HG02798 (cell line): ENCODE results near the gene SPANXN3.
"Not testable (repeated sequence)": the region's sequence is repeated elsewhere in the genome, so short reads cannot be mapped to it uniquely, and the experiment has no call there.

ENCODE experiments used
- ATAC-seq: cut with Tn5 transposase; IDR thresholded peaks from one replicate; pipeline ENCODE4 v1.9.1; 2021; ENCODE audit warnings: mild to moderate bottlenecking; ENCODE audit not compliant: unreplicated experiment, poor library complexity

Gene SPANXN3, protein sequence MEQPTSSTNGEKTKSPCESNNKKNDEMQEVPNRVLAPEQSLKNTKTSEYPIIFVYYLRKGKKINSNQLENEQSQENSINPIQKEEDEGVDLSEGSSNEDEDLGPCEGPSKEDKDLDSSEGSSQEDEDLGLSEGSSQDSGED

DNA sequence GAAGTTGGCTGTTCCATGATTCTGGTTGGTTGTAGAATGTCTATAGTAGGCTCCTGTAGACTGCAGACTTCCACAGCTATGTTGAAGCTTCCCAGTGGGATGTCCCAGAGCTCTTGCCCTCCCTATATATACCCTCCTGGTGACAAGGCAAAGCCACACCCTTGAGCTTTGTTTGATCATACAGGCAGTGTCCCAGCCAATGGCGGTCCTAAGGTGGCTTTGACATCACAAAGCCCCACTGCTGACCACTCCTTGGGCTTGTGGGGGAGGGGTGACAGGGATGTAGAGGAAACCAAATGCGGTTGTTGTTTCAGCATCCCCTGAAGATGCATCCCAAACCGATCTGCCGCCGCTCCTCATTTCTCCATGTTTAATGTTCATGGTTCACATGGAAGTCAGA lies at the start of gene SPANXN3:
Gene SPANXN3, minus strand, starts transcription at position 101 of the 400 bp plus-strand sequence. Its CDS starts 84 bp downstream, at position 17.
- not testable (repeated sequence) for ATAC-seq

DNA sequence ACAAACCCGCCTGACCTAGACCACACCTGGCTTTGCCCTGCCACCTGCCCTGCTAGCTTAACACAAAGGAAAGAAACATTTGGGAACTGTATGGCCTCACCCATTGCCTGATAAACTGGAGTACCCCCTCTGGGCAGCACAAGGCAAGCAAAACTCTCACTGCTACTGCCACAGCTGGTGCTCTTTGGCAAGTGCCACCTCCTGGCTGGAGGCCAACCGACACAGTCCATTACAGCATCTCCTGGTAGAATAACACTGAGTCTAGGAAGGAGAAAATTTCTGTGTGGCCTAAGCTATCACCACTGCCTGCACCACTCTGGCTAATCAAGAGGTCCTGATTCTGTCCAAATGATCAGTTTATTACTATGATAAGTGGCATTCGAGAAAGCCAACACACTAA lies 18.9 kb upstream of the SPANXN3 start:
- no peak for ATAC-seq

DNA sequence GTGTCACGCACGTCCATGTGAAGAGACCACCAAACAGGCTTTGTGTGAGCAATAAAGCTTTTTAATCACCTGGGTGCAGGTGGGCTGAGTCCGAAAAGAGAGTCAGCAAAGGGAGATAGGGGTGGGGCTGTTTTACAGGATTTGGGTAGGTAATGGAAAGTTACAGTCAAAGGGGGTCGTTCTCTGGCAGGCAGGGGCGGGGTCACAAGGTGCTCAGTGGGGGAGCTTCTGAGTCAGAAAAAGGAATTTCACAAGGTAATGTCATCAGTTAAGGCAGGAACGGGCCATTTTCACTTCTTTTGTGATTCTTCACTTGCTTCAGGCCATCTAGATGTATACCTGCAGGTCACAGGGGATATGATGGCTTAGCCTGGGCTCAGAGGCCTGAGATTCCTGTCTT lies 15.1 kb downstream of the SPANXN3 start:
- ATAC-seq = not testable (repeated sequence)

GRCh38 chrX:143500751-143501150 lies 16.5 kb downstream of the SPANXN3 start:
- no peak for ATAC-seq

- ATAC-seq = no peak
Observed at GRCh38 chrX:143486105-143486504, 31.2 kb downstream of the SPANXN3 start.

GRCh38 chrX:143476751-143477150 lies 40.5 kb downstream of the SPANXN3 start:
- no peak for ATAC-seq

DNA sequence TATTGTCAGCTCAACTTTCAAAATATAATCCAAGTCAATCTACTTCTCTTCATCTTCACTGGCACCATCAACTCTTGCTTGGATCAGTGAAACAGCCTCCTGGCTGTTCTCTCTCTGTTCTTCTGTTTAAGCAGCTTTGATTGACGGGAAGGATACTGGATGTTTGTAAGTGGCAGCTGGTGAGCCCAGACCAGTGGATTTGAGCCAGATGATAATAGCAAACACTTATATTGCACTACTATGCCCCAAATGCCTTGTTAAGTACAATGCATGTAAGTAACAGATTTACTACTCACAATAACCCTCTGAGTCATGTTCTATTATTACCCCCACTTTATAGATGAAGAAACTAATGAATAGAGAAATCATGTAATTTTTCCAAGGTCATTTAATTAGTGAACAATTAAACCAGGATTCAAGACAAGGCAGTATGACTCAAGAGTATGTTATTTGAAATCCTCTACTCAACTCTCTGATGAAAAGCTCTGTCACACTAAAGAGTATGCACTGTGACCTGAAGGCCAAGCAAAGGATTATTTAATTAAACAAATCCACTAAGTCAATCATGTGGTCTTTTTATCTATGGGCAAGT lies 44.8 kb downstream of the SPANXN3 start:
- ATAC-seq = no peak

DNA sequence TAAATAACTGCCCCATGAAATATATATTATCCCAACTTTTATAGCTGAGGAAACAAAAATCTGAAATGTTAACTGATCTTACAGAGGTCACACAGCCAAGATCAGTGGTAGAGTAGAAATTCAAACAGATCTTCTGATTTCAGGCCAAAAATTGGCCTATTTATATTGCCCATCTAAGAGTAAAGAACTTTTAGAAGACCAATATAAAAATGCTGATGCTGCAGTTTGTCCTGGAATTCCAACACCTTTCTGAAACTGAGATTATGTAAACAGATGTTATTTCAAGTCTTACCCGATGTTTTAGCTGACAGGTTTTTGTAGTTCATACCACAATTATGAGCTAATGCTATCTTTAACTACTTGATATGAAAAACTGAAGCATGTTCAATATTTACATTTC lies 51.1 kb downstream of the SPANXN3 start:
- no peak for ATAC-seq

GRCh38 chrX:143462696-143463095 lies 54.6 kb downstream of the SPANXN3 start:
- ATAC-seq = no peak

DNA sequence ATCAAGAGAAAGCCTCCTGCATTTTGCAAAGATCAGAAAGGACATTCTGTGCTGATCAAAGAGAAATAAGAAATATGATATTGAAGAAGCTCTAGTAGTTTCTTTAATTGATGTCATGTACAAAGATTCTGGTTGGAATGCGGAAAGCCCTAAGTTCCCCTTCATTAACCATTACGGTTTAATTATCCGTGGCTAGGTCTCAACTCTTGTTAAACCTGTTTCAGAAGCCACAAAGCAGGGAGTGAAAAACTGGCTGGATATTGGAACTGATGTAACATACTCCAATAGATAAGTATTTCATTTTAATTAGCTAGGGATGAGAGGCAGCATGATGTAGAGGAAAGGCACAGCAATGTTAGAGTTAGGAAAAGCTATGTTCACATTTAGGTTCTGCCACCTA lies 55.7 kb downstream of the SPANXN3 start:
- no peak for ATAC-seq
